Large intestine (tissue), 3 donors: ENCODE results near the gene FGFR2. TPM values are rescaled to one million over a fixed set of nuclear protein-coding genes. Genes with fewer than 3 reads are reported as not detected.

Experiments
- DNase-seq, 2 donors: peaks; one replicate each; pipeline versions ENCODE4 v3.0.0 to v3.0.0-alpha.2; 2013
- H3K27ac ChIP-seq: one replicate; pipeline ENCODE4 v1.5.1; 2013; ENCODE audit warnings: low read length
- H3K27me3 ChIP-seq: 2 replicates; pipeline ENCODE4 v1.6.1; 2013; ENCODE audit warnings: low read length; ENCODE audit not compliant: control insufficient read depth, insufficient read depth
- H3K36me3 ChIP-seq: 2 replicates; pipeline ENCODE4 v1.6.1; 2013; ENCODE audit warnings: low read length; ENCODE audit not compliant: control insufficient read depth, insufficient read depth
- H3K4me1 ChIP-seq: one replicate; pipeline ENCODE4 v1.6.1; 2013; ENCODE audit warnings: low read length; ENCODE audit not compliant: control insufficient read depth, insufficient read depth
- H3K4me3 ChIP-seq: one replicate; pipeline ENCODE4 v1.5.1; 2013; ENCODE audit warnings: low read length
- H3K9me3 ChIP-seq: one replicate; pipeline ENCODE4 v1.6.1; 2013; ENCODE audit warnings: mild to moderate bottlenecking, low read depth, low read length, moderate library complexity; ENCODE audit not compliant: control insufficient read depth
- WGBS: methylation state at CpG from one replicate; pipeline ENCODE4 v1.1.5; 2013; ENCODE audit warnings: low lambda C conversion rate; ENCODE audit not compliant: insufficient coverage; 5-methylcytosine and 5-hydroxymethylcytosine counted together
- polyA plus RNA-seq: library from polyadenylated mRNA; unstranded; fragments of 120-200 nt; gene quantifications from one replicate; pipeline ENCODE4 v1.2.1, GENCODE V29; 2013

The FGFR2 gene
- polyA plus RNA-seq, 1 donor = 23.6 TPM

- 64% methylated on average over 4 of the region's 15 CpGs for WGBS
- H3K36me3 ChIP-seq = no peaks in the 10 kb centered on the region
- no peak for DNase-seq
- no peak overlapping the region for H3K27ac ChIP-seq
- no peak overlapping the region for H3K4me3 ChIP-seq
- peaks cover 4% of the 10 kb centered on the region for H3K4me1 ChIP-seq
- H3K27me3 ChIP-seq = peaks cover 11% of the 10 kb centered on the region
- no peaks in the 10 kb centered on the region for H3K9me3 ChIP-seq
Observed at GRCh38 chr10:121627876-121628581, 29.8 kb upstream of the FGFR2 start.

GRCh38 chr10:121624836-121625486 lies 26.7 kb upstream of the FGFR2 start:
- Histone ChIP-seq H3K27ac (no peak overlapping the region), H3K9me3 (no peaks in the 10 kb centered on the region), H3K27me3 (peaks cover 13% of the 10 kb centered on the region), H3K36me3 (no peaks in the 10 kb centered on the region), H3K4me1 (peaks cover 4% of the 10 kb centered on the region), H3K4me3 (no peak overlapping the region)
- 60% methylated on average over 2 of the region's 11 CpGs for WGBS
- DNase-seq = no peak

DNA sequence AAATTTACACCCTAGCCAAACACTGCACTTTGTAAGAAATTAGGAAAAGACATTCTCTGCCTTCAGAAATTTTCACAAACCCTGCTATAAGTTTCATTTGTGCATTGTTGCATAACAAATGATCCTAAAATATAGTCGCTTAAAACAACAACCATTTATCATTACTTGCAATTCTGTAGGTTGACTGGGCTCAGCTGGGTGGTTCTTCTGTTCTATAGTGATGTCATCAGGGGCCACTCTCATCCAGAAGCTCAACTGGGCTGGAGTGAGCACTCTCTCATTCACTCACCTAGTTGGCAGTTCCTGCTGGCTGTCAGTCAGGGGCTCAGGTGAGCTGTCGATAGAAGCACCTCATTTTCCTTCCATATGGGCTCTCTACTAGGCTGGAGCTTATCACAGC lies 20.7 kb upstream of the FGFR2 start:
- H3K4me3 ChIP-seq = no peak overlapping the region
- DNase-seq = no peak

GRCh38 chr10:121617176-121617575 lies 18.9 kb upstream of the FGFR2 start:
- Histone ChIP-seq H3K27ac (no peak overlapping the region), H3K36me3 (no peaks in the 10 kb centered on the region), H3K27me3 (no peaks in the 10 kb centered on the region), H3K4me1 (no peaks in the 10 kb centered on the region), H3K9me3 (no peaks in the 10 kb centered on the region), H3K4me3 (no peak overlapping the region)
- no peak for DNase-seq
- no CpG with 5 or more reads among the region's 7 CpGs for WGBS

More for the DNA sequence above, 20.7 kb upstream of the FGFR2 start:
- no peaks in the 10 kb centered on the region for H3K36me3 ChIP-seq
- H3K9me3 ChIP-seq = no peaks in the 10 kb centered on the region
- 100% methylated on average over 1 of the region's 2 CpGs for WGBS
- no peak overlapping the region for H3K27ac ChIP-seq
- peaks cover 4% of the 10 kb centered on the region for H3K27me3 ChIP-seq
- no peaks in the 10 kb centered on the region for H3K4me1 ChIP-seq

DNA sequence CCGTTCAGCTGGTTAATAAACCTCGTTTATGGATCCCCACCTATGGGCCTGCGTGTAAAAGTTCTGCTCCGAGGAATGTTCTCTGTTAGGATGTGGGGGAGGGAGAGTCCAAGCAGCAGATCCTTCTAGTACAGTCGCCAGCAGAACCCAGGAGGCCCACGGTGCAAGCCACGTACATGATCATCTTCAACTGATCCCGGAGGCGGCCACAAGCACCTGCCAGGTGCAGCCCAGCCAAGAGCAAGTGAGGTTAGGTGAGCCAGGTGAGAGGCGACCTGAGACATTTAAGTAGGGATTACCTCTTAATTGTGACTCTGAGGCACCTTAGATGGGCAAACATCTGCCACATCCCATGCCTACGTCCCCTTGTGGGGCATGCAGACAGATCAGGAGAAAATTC lies 18.0 kb upstream of the FGFR2 start:
- DNase-seq = no peak
- no peak overlapping the region for H3K4me3 ChIP-seq
- no CpG with 5 or more reads among the region's 11 CpGs for WGBS
- no peaks in the 10 kb centered on the region for H3K4me1 ChIP-seq
- H3K27me3 ChIP-seq = no peaks in the 10 kb centered on the region
- no peak overlapping the region for H3K27ac ChIP-seq
- no peaks in the 10 kb centered on the region for H3K36me3 ChIP-seq
- H3K9me3 ChIP-seq = no peaks in the 10 kb centered on the region

GRCh38 chr10:121615836-121616235 lies 17.6 kb upstream of the FGFR2 start:
- no CpG with 5 or more reads among the region's 7 CpGs for WGBS
- H3K27me3 ChIP-seq = no peaks in the 10 kb centered on the region
- no peak overlapping the region for H3K4me3 ChIP-seq
- H3K36me3 ChIP-seq = no peaks in the 10 kb centered on the region
- no peak for DNase-seq
- no peaks in the 10 kb centered on the region for H3K4me1 ChIP-seq
- H3K27ac ChIP-seq = peak overlapping the region; percentile 23
- no peaks in the 10 kb centered on the region for H3K9me3 ChIP-seq

DNA sequence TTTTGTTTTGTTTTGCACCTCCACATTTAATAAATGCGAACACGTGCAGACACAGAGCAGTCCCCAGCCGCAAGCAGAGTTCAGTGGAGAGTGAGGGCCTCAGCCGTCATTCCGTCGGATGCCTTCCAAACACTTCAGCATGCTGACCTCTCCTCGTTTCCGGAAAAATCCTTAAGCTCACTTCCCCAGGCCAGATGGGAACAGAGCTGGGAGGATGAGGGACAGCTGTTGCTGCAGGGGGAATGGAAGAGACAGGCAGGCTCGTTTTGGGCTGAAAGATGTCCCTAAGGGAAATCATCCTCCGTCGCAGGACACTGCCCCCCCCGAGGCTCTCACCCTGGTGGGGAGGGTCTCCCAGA lies 17.2 kb upstream of the FGFR2 start:
- H3K36me3 ChIP-seq = no peaks in the 10 kb centered on the region
- no peak overlapping the region for H3K4me3 ChIP-seq
- H3K9me3 ChIP-seq = no peaks in the 10 kb centered on the region
- DNase-seq = peak; percentile 31 to 43
- no peaks in the 10 kb centered on the region for H3K27me3 ChIP-seq
- H3K4me1 ChIP-seq = no peaks in the 10 kb centered on the region
- WGBS = no CpG with 5 or more reads among the region's 12 CpGs
- H3K27ac ChIP-seq = peak overlapping the region; percentile 23

DNA sequence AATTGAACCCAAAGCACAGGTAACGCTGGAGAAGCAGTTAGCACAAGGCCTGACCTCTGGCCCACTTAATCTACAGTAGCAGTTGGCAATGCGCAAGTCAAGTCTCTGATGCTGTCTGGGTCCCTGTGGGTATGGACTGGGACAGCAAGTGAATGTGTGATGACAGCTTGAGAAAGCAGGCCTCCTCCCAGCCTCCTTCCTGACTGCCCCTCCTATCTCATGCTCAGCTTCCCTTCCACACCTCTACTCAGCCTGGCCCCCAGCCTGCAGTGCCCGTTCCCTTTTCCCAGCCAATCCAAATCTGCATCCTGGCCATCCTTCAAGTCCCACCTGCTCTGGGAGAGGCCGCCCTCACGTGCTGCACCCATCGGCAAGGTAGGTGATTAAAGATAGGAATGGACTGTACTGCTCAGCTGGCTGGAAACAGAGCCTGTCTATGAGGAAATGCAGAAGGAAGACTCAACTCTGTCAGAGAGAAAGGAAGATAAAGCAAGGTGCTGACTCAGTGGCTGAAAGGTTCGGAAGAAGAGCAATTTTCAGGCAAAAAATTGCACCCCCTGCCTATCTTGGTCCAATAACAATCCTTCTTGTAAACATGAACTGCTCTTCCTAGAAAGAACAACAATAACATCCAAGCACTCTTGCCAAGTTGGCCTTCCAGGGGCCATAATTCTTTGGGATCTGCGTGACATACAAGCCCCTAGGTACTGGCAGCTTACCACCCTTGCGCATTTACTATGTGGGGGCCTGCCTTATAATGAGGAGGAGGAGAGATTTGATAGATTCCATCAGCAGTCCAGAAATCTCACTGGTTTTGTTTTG lies 16.6 kb upstream of the FGFR2 start:
- Histone ChIP-seq H3K4me1 (no peaks in the 10 kb centered on the region), H3K27me3 (no peaks in the 10 kb centered on the region), H3K36me3 (no peaks in the 10 kb centered on the region), H3K9me3 (no peaks in the 10 kb centered on the region), H3K4me3 (no peak overlapping the region), H3K27ac (no peak overlapping the region)
- 100% methylated on average over 1 of the region's 9 CpGs for WGBS
- no peak for DNase-seq

DNA sequence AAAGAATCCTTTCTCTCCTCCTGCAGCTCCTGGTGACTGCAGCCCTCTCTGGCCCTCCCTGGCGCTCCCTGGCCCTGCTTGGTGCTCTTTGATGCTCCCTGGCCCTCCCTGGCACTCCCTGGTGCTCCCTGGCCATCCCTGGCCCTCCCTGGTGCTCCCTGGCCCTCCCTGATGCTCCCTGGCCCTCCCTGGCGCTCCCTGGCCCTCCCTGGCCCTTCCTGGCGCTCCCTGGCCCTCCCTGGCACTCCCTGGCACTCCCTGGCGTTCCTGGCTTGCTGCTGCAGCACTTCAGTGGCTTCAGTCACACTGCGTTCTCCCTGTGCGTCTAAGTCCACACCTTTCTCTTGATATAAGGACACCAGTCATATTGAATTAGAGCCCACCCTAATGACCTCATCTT lies 15.2 kb upstream of the FGFR2 start:
- H3K9me3 ChIP-seq = no peaks in the 10 kb centered on the region
- H3K36me3 ChIP-seq = no peaks in the 10 kb centered on the region
- H3K4me1 ChIP-seq = peaks cover 5% of the 10 kb centered on the region
- no peak for DNase-seq
- 100% methylated on average over 2 of the region's 6 CpGs for WGBS
- H3K27ac ChIP-seq = no peak overlapping the region
- no peak overlapping the region for H3K4me3 ChIP-seq
- no peaks in the 10 kb centered on the region for H3K27me3 ChIP-seq

DNA sequence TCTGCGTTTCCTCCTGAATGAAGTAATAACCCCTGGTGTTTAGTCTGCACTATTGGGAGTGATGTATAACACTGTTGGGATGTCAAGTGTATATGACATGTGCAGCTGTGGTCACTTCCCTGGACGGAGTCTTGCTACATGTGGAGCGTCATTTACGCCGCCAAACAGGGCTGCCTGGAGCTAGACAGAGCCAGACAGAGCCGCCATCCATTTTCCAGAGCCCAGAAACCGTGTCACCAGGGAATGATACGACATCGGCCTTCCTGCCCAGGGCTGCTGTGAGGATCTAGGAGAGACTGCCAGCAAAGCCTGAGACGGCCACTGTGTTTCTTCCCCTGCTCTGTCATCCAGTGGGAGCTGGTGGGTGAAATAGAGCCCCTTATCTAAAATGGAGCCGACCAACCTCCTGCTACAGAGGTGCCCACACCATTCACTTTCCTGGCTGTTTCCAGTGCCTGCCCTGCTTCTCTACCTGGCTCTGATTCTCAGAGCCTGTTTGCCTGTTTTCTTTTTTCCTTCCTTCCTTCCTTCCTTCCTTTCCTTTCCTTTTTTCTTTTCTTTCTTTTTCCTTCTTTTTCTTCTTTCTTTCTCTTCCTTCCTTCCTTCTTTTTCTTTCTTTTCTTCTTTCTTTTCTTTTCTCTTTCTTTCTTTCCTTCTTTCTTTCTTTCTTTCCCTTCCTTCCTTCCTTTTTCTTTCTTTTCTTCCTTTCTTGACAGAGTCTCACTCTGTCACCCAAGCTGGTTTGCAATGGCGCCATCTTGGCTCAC lies 13.3 kb upstream of the FGFR2 start:
- Histone ChIP-seq H3K4me1 (peaks cover 7% of the 10 kb centered on the region), H3K4me3 (no peak overlapping the region), H3K27me3 (no peaks in the 10 kb centered on the region), H3K9me3 (no peaks in the 10 kb centered on the region), H3K36me3 (no peaks in the 10 kb centered on the region), H3K27ac (no peak overlapping the region)
- no peak for DNase-seq
- 94% methylated on average over 2 of the region's 12 CpGs for WGBS
